PC-9 (cell line): Measurements from ENCODE around the gene TRANK1. TPM values are rescaled to one million over a fixed set of nuclear protein-coding genes. Genes with fewer than 3 reads are reported as not detected.
A peak's percentile ranks its signal among the peaks of the same experiment; 100 is the strongest.

ENCODE experiments used
- BruUV-seq: library from RNA; stranded (reverse); fragments of 400-500 nt; replicated peaks from 2 replicates; lab custom pipeline; 2021; lab: Mats Ljungman, UMichigan
- CTCF ChIA-PET: fragments of 300-600 bp; sonication (Branson Sonifier 250); formaldehyde crosslinking; loops from one replicate; lab custom pipeline; 2022; ENCODE audit warnings: antibody characterized with exemption; lab: Charles Lee
- POLR2A ChIA-PET: fragments of 300-600 bp; sonication (Branson Sonifier 250); formaldehyde crosslinking; loops from one replicate; lab custom pipeline; 2022; ENCODE audit warnings: antibody characterized with exemption; ENCODE audit not compliant: unreplicated experiment; lab: Charles Lee
- DNase-seq, 2 experiments: peaks; one replicate each; pipeline versions ENCODE4 v3.0.0 to v3.0.0-alpha.2; 2015 to 2022; ENCODE audit warnings: mixed read lengths in 1 of 2
- H2AFZ ChIP-seq: fragments of 200-600 bp; sonication (generic); 2 replicates; pipeline ENCODE4 v1.8.1; 2017; ENCODE audit warnings: antibody characterized with exemption
- H3F3A ChIP-seq: fragments of 200-600 bp; sonication (generic); 2 replicates; pipeline ENCODE4 v1.8.1; 2017; ENCODE audit warnings: antibody characterized with exemption, mild to moderate bottlenecking, low read depth; ENCODE audit not compliant: insufficient read depth
- H3K27ac ChIP-seq: fragments of 200-600 bp; sonication (generic); 2 replicates; pipeline ENCODE4 v1.6.1; 2016; ENCODE audit warnings: mixed run types
- H3K27me3 ChIP-seq: fragments of 200-600 bp; sonication (generic); 2 replicates; pipeline ENCODE4 v1.6.1; 2016; ENCODE audit warnings: low read depth, mixed run types; ENCODE audit not compliant: insufficient read depth
- H3K36me3 ChIP-seq: fragments of 200-600 bp; sonication (generic); 2 replicates; pipeline ENCODE4 v1.6.1; 2016; ENCODE audit warnings: low read depth, mixed run types
- H3K4me1 ChIP-seq: fragments of 200-600 bp; sonication (generic); replicated peaks from 2 replicates; pipeline ENCODE4 v1.6.1; 2016; ENCODE audit warnings: mixed run types; ENCODE audit not compliant: insufficient read depth
- H3K4me2 ChIP-seq: fragments of 200-600 bp; sonication (generic); 2 replicates; pipeline ENCODE4 v1.6.1; 2017; ENCODE audit warnings: mixed run types
- H3K4me3 ChIP-seq: fragments of 200-600 bp; sonication (generic); 2 replicates; pipeline ENCODE4 v1.6.1; 2016; ENCODE audit warnings: mixed run types
- H3K79me2 ChIP-seq: fragments of 200-600 bp; sonication (generic); 2 replicates; pipeline ENCODE4 v1.6.1; 2017; ENCODE audit warnings: low read depth, mixed run types
- H3K9me2 ChIP-seq: fragments of 200-600 bp; sonication (generic); 2 replicates; pipeline ENCODE4 v1.8.1; 2017; ENCODE audit warnings: mild to moderate bottlenecking; ENCODE audit not compliant: insufficient read depth
- H3K9me3 ChIP-seq: fragments of 200-600 bp; sonication (generic); 2 replicates; pipeline ENCODE4 v1.8.1; 2016; ENCODE audit warnings: low read depth; ENCODE audit not compliant: insufficient read depth
- H4K20me1 ChIP-seq: fragments of 200-600 bp; sonication (generic); 2 replicates; pipeline ENCODE4 v1.8.1; 2017; ENCODE audit not compliant: insufficient read depth
- EZH2 ChIP-seq: fragments of 200-600 bp; sonication (generic); IDR thresholded peaks from 2 replicates; pipeline ENCODE4 v1.8.0; 2017; ENCODE audit warnings: antibody characterized with exemption, low read depth
- intact Hi-C: fragments of 100-400 bp; cut with micrococcal nuclease; formaldehyde crosslinking; loops from one replicate; pipeline ENCODE4 v1.10.0; 2022; ENCODE audit not compliant: unreplicated experiment
- total RNA-seq: library from RNA; stranded (reverse); gene quantifications from 2 replicates; pipeline ENCODE4 v1.2.3, GENCODE V29; 2021
- TF ChIP-seq, protein P1 (sequence below): fragments of 200-600 bp; sonication (generic); conservative IDR thresholded peaks from 2 replicates; pipeline ENCODE4 v1.6.1; 2017; ENCODE audit warnings: mixed run types, antibody characterized with exemption, mild to moderate bottlenecking, moderate library complexity

Gene TRANK1
- total RNA-seq, 1 experiment from 2014 or later = 12.1 TPM

DNA sequence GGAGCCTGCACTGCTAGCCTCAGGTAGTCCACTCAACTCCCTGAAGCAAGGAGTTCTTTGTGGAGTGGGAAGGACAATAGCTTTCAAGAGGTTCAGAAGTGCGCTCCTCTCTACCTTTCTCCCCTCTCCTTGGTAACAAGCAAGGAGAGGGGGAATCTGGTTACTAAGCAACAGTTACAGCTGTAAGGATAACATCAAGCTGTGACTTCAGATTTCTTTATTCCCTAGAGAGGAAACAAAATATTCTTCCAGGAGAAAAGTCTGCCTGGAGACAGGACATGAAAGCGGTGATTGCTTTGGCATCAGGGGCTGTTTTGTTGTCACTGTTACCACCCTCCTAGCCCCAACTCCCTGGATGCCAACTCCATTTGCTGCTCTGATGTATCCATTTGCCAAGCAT lies 70.4 kb downstream of the TRANK1 start:
- Histone ChIP-seq H3K9me3 (no peaks in the 10 kb centered on the region), H3K27ac (no peak overlapping the region), H3K4me2 (no peak overlapping the region), H3K27me3 (no peaks in the 10 kb centered on the region), H3F3A (no peaks in the 10 kb centered on the region), H3K4me1 (no peaks in the 10 kb centered on the region), H3K79me2 (no peaks in the 10 kb centered on the region), H2AFZ (no peak overlapping the region), H4K20me1 (no peaks in the 10 kb centered on the region), H3K9me2 (no peaks in the 10 kb centered on the region), H3K36me3 (no peaks in the 10 kb centered on the region), H3K4me3 (no peak overlapping the region)
- DNase-seq = no peak
- no TSS peak for BruUV-seq
- CTCF ChIA-PET = no interaction called here
- no peak for TF ChIP-seq EZH2
- TF ChIP-seq, protein P1, sequence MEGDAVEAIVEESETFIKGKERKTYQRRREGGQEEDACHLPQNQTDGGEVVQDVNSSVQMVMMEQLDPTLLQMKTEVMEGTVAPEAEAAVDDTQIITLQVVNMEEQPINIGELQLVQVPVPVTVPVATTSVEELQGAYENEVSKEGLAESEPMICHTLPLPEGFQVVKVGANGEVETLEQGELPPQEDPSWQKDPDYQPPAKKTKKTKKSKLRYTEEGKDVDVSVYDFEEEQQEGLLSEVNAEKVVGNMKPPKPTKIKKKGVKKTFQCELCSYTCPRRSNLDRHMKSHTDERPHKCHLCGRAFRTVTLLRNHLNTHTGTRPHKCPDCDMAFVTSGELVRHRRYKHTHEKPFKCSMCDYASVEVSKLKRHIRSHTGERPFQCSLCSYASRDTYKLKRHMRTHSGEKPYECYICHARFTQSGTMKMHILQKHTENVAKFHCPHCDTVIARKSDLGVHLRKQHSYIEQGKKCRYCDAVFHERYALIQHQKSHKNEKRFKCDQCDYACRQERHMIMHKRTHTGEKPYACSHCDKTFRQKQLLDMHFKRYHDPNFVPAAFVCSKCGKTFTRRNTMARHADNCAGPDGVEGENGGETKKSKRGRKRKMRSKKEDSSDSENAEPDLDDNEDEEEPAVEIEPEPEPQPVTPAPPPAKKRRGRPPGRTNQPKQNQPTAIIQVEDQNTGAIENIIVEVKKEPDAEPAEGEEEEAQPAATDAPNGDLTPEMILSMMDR = no peak
- intact Hi-C loops = no loop called here
- POLR2A ChIA-PET = no interaction called here

DNA sequence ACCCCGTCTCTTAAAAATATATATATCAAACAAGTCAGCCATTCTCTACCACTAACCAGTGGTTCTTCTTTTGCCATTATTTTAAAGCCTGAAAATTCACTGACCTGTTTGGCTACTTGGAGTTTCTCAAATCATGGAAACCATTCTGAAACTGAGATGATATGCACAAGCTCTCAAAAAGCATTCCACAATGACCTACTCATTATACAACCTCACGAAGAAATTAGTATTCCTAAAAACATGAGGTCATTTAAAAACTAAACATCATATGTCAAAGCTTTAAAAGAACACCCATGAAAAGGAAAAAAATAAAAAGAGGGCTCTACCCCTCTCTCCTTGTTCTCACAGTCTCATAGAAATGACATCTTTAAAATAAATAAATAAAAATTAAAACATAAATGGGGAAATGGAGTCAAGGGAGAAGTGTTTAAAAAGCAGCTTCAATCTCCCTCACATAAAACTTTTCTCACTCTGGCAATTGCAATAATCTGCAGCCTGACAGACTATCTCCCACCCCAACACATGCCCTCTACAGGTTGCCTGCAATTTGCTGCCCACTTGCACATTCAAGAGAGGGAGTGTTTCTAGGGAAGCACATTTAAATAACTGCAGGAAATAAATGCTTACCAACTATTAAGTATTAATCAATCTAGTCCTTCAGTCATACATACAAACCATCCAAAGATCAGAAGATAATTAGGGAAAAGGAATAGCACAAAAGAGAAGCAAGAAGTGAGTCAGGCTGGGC lies 73.3 kb downstream of the TRANK1 start:
- Histone ChIP-seq H3K27me3 (no peaks in the 10 kb centered on the region), H3K4me3 (no peak overlapping the region), H3K9me2 (no peaks in the 10 kb centered on the region), H3K36me3 (no peaks in the 10 kb centered on the region), H2AFZ (no peak overlapping the region), H4K20me1 (no peaks in the 10 kb centered on the region), H3K4me1 (no peaks in the 10 kb centered on the region), H3F3A (no peaks in the 10 kb centered on the region), H3K4me2 (no peak overlapping the region), H3K79me2 (no peaks in the 10 kb centered on the region), H3K9me3 (no peaks in the 10 kb centered on the region), H3K27ac (no peak overlapping the region)
- POLR2A ChIA-PET = no interaction called here
- no peak for DNase-seq
- intact Hi-C loops = no loop called here
- no peak for TF ChIP-seq EZH2
- TF ChIP-seq, protein P1 = no peak
- no TSS peak for BruUV-seq
- CTCF ChIA-PET = interaction anchor here (0.6 to 1.0 kb wide), 2 partner anchors 87 to 331 kb away, joined by 3 to 4 read pairs; no protein-coding TSS in a partner anchor

DNA sequence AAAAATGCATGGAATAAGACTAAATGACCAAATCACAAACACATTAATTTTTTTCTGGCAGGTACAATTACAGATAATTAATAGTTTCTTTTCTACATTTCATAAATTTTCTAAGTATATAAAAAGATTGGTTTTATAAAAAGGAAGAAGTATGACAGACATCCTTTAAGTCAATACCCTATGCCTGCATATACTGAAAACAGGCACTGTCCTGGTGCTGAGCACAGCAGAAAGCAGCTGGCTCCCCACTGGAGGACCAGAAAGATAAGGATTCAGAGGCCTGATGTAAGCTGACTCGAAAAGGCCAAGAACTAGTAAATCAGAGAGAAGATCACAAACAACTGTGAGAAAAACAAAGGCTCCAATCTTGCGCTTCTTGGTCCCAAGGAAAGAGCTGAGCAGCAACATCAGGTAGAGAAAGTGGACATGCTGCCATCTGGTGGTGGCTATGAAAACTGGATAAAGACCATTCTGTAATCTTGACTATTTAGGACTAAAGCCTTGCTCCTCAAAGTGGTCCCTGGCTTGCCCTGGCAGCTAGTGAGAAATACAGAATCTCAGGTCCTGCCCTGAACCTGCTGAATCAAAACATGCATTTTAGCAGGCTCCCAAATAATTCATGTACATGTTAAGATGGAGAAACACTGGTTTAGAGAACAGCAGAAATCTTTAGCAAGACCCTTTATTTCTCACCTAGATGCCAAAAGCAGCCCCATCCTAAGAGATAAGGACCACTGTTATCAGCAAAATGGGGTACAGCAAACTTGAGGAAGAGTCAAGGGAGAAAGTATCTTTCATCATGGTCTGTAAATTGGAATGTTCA lies 76.0 kb downstream of the TRANK1 start:
- no peaks in the 10 kb centered on the region for H4K20me1 ChIP-seq
- no peak overlapping the region for H2AFZ ChIP-seq
- ChIA-PET POLR2A (no interaction called here), CTCF (interaction anchor here (0.6 to 1.3 kb wide), 2 partner anchors 75 to 76 kb away, joined by 5 to 12 read pairs; no protein-coding TSS in a partner anchor)
- H3K9me3 ChIP-seq = no peaks in the 10 kb centered on the region
- H3K27ac ChIP-seq = no peak overlapping the region
- H3K4me3 ChIP-seq = no peak overlapping the region
- H3K4me1 ChIP-seq = no peaks in the 10 kb centered on the region
- no peaks in the 10 kb centered on the region for H3K36me3 ChIP-seq
- TF ChIP-seq, protein P1 = peak; percentile 79
- TF ChIP-seq EZH2 = no peak
- DNase-seq = peak; percentile 32 to 58
- no peak overlapping the region for H3K4me2 ChIP-seq
- H3K79me2 ChIP-seq = no peaks in the 10 kb centered on the region
- H3F3A ChIP-seq = no peaks in the 10 kb centered on the region
- H3K27me3 ChIP-seq = no peaks in the 10 kb centered on the region
- H3K9me2 ChIP-seq = no peaks in the 10 kb centered on the region
- BruUV-seq = no TSS peak
- intact Hi-C loops = loop anchor here (1.0 to 2.0 kb wide), 4 partner anchors 77 to 902 kb away; no protein-coding TSS in a partner anchor
